ENCODE measurements around the gene ZNF638.

The ZNF638 gene

GRCh38 chr2:71339685-71340084, 8.1 kb downstream of the ZNF638 start:
- no peak overlapping the region for H3K9ac ChIP-seq (ENCODE audit: low read length)
- peaks cover 4% of the 10 kb centered on the region for H3K4me1 ChIP-seq (ENCODE audit: control insufficient read depth, insufficient read depth, low read length)
- no peaks in the 10 kb centered on the region for H3K27me3 ChIP-seq (ENCODE audit: control insufficient read depth, insufficient read depth, low read length)
- H3K4me3 ChIP-seq (ENCODE audit: low read length): no peak overlapping the region
- no peaks in the 10 kb centered on the region for H3K9me3 ChIP-seq (ENCODE audit: control insufficient read depth, low read length)
- H3K36me3 ChIP-seq (ENCODE audit: control insufficient read depth, insufficient read depth, low read length): no peaks in the 10 kb centered on the region

- Histone ChIP-seq H3K9ac (ENCODE audit: low read length) (no peak overlapping the region), H3K9me3 (ENCODE audit: control insufficient read depth, low read length) (no peaks in the 10 kb centered on the region), H3K36me3 (ENCODE audit: control insufficient read depth, insufficient read depth, low read length) (no peaks in the 10 kb centered on the region), H3K27me3 (ENCODE audit: control insufficient read depth, insufficient read depth, low read length) (no peaks in the 10 kb centered on the region), H3K4me3 (ENCODE audit: low read length) (no peak overlapping the region), H3K4me1 (ENCODE audit: control insufficient read depth, insufficient read depth, low read length) (peaks cover 4% of the 10 kb centered on the region)
These were observed 8.6 kb downstream of the ZNF638 start for GRCh38 chr2:71340176-71340575.

GRCh38 chr2:71341645-71342044, 10.1 kb downstream of the ZNF638 start:
- H3K9me3 ChIP-seq (ENCODE audit: control insufficient read depth, low read length): no peaks in the 10 kb centered on the region
- no peaks in the 10 kb centered on the region for H3K36me3 ChIP-seq (ENCODE audit: control insufficient read depth, insufficient read depth, low read length)
- H3K27me3 ChIP-seq (ENCODE audit: control insufficient read depth, insufficient read depth, low read length): no peaks in the 10 kb centered on the region
- no peak overlapping the region for H3K9ac ChIP-seq (ENCODE audit: low read length)
- no peak overlapping the region for H3K4me3 ChIP-seq (ENCODE audit: low read length)
- peaks cover 4% of the 10 kb centered on the region for H3K4me1 ChIP-seq (ENCODE audit: control insufficient read depth, insufficient read depth, low read length)

GRCh38 chr2:71346065-71346464, 14.5 kb downstream of the ZNF638 start:
- no peak overlapping the region for H3K9ac ChIP-seq (ENCODE audit: low read length)
- peaks cover 3% of the 10 kb centered on the region for H3K4me1 ChIP-seq (ENCODE audit: control insufficient read depth, insufficient read depth, low read length)
- no peaks in the 10 kb centered on the region for H3K27me3 ChIP-seq (ENCODE audit: control insufficient read depth, insufficient read depth, low read length)
- no peaks in the 10 kb centered on the region for H3K9me3 ChIP-seq (ENCODE audit: control insufficient read depth, low read length)
- no peak overlapping the region for H3K4me3 ChIP-seq (ENCODE audit: low read length)
- no peaks in the 10 kb centered on the region for H3K36me3 ChIP-seq (ENCODE audit: control insufficient read depth, insufficient read depth, low read length)

- H3K27me3 ChIP-seq (ENCODE audit: control insufficient read depth, insufficient read depth, low read length): no peaks in the 10 kb centered on the region
- no peaks in the 10 kb centered on the region for H3K36me3 ChIP-seq (ENCODE audit: control insufficient read depth, insufficient read depth, low read length)
- H3K9me3 ChIP-seq (ENCODE audit: control insufficient read depth, low read length): no peaks in the 10 kb centered on the region
- no peak overlapping the region for H3K4me3 ChIP-seq (ENCODE audit: low read length)
- H3K9ac ChIP-seq (ENCODE audit: low read length): no peak overlapping the region
- H3K4me1 ChIP-seq (ENCODE audit: control insufficient read depth, insufficient read depth, low read length): peaks cover 5% of the 10 kb centered on the region
These were observed 15.9 kb downstream of the ZNF638 start for GRCh38 chr2:71347517-71347916.

GRCh38 chr2:71348302-71348701, 16.7 kb downstream of the ZNF638 start:
- no peak overlapping the region for H3K4me3 ChIP-seq (ENCODE audit: low read length)
- peaks cover 5% of the 10 kb centered on the region for H3K4me1 ChIP-seq (ENCODE audit: control insufficient read depth, insufficient read depth, low read length)
- H3K27me3 ChIP-seq (ENCODE audit: control insufficient read depth, insufficient read depth, low read length): no peaks in the 10 kb centered on the region
- H3K9ac ChIP-seq (ENCODE audit: low read length): no peak overlapping the region
- no peaks in the 10 kb centered on the region for H3K36me3 ChIP-seq (ENCODE audit: control insufficient read depth, insufficient read depth, low read length)
- H3K9me3 ChIP-seq (ENCODE audit: control insufficient read depth, low read length): no peaks in the 10 kb centered on the region

GRCh38 chr2:71353248-71353647, 21.7 kb downstream of the ZNF638 start:
- Histone ChIP-seq H3K36me3 (ENCODE audit: control insufficient read depth, insufficient read depth, low read length) (peaks cover 3% of the 10 kb centered on the region), H3K27me3 (ENCODE audit: control insufficient read depth, insufficient read depth, low read length) (no peaks in the 10 kb centered on the region), H3K4me3 (ENCODE audit: low read length) (no peak overlapping the region), H3K4me1 (ENCODE audit: control insufficient read depth, insufficient read depth, low read length) (peaks cover 5% of the 10 kb centered on the region), H3K9me3 (ENCODE audit: control insufficient read depth, low read length) (no peaks in the 10 kb centered on the region), H3K9ac (ENCODE audit: low read length) (no peak overlapping the region)

GRCh38 chr2:71358931-71359671, 27.5 kb downstream of the ZNF638 start:
- Histone ChIP-seq H3K4me1 (ENCODE audit: control insufficient read depth, insufficient read depth, low read length) (no peaks in the 10 kb centered on the region), H3K9me3 (ENCODE audit: control insufficient read depth, low read length) (no peaks in the 10 kb centered on the region), H3K9ac (ENCODE audit: low read length) (no peak overlapping the region), H3K36me3 (ENCODE audit: control insufficient read depth, insufficient read depth, low read length) (peaks cover 14% of the 10 kb centered on the region), H3K4me3 (ENCODE audit: low read length) (no peak overlapping the region), H3K27me3 (ENCODE audit: control insufficient read depth, insufficient read depth, low read length) (no peaks in the 10 kb centered on the region)

GRCh38 chr2:71360434-71360975, 28.9 kb downstream of the ZNF638 start:
- Histone ChIP-seq H3K9ac (ENCODE audit: low read length) (no peak overlapping the region), H3K4me1 (ENCODE audit: control insufficient read depth, insufficient read depth, low read length) (no peaks in the 10 kb centered on the region), H3K27me3 (ENCODE audit: control insufficient read depth, insufficient read depth, low read length) (no peaks in the 10 kb centered on the region), H3K9me3 (ENCODE audit: control insufficient read depth, low read length) (no peaks in the 10 kb centered on the region), H3K4me3 (ENCODE audit: low read length) (no peak overlapping the region), H3K36me3 (ENCODE audit: control insufficient read depth, insufficient read depth, low read length) (peaks cover 14% of the 10 kb centered on the region)

GRCh38 chr2:71361631-71362030, 30.0 kb downstream of the ZNF638 start:
- Histone ChIP-seq H3K4me3 (ENCODE audit: low read length) (no peak overlapping the region), H3K4me1 (ENCODE audit: control insufficient read depth, insufficient read depth, low read length) (no peaks in the 10 kb centered on the region), H3K9me3 (ENCODE audit: control insufficient read depth, low read length) (no peaks in the 10 kb centered on the region), H3K27me3 (ENCODE audit: control insufficient read depth, insufficient read depth, low read length) (no peaks in the 10 kb centered on the region), H3K36me3 (ENCODE audit: control insufficient read depth, insufficient read depth, low read length) (peaks cover 14% of the 10 kb centered on the region), H3K9ac (ENCODE audit: low read length) (no peak overlapping the region)

- no peaks in the 10 kb centered on the region for H3K27me3 ChIP-seq (ENCODE audit: control insufficient read depth, insufficient read depth, low read length)
- H3K36me3 ChIP-seq (ENCODE audit: control insufficient read depth, insufficient read depth, low read length): peaks cover 14% of the 10 kb centered on the region
- H3K9me3 ChIP-seq (ENCODE audit: control insufficient read depth, low read length): no peaks in the 10 kb centered on the region
- no peak overlapping the region for H3K4me3 ChIP-seq (ENCODE audit: low read length)
- H3K4me1 ChIP-seq (ENCODE audit: control insufficient read depth, insufficient read depth, low read length): no peaks in the 10 kb centered on the region
- no peak overlapping the region for H3K9ac ChIP-seq (ENCODE audit: low read length)
These were observed 30.9 kb downstream of the ZNF638 start for GRCh38 chr2:71362447-71362846.

GRCh38 chr2:71370015-71370414, 38.4 kb downstream of the ZNF638 start:
- no peaks in the 10 kb centered on the region for H3K36me3 ChIP-seq (ENCODE audit: control insufficient read depth, insufficient read depth, low read length)
- no peaks in the 10 kb centered on the region for H3K27me3 ChIP-seq (ENCODE audit: control insufficient read depth, insufficient read depth, low read length)
- no peak overlapping the region for H3K4me3 ChIP-seq (ENCODE audit: low read length)
- no peak overlapping the region for H3K9ac ChIP-seq (ENCODE audit: low read length)
- no peaks in the 10 kb centered on the region for H3K9me3 ChIP-seq (ENCODE audit: control insufficient read depth, low read length)
- no peaks in the 10 kb centered on the region for H3K4me1 ChIP-seq (ENCODE audit: control insufficient read depth, insufficient read depth, low read length)
